ENCODE data around the gene SLC1A5. TPM values are rescaled to one million over a fixed set of nuclear protein-coding genes. Genes with fewer than 3 reads are reported as not detected.

SLC1A5 gene
- total RNA-seq, 4 donors from 2014 or later, result 16.2 to 56.7 (median 38.8) TPM

DNA sequence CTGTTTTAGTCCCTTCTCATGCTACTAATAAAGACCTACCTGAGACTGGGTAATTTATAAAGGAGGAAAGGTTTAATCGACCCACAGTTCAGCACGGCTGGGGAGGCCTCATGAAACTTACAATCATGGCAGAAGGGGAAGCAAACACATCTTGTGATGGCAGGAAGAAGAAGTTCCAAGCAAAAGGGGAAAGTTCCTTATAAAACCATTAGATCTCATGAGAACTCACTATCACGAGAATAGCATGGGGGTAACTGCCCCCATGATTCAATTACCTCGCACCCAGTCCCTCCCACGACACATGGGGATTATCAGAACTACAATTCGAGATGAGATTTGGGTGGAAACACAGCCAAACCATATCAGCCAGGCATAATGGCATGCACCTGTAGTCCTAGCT is 29.2 kb downstream of the SLC1A5 start:
- ATAC-seq, result no peak
- WGBS, 2 donors (ENCODE audit: low coverage in 1 of 2), result 74 to 77% methylated on average over 5 to 6 of the region's 6 CpGs
- peaks cover 0 to 56% (median 15%) of the 10 kb centered on the region in 3 donors for H3K4me1 ChIP-seq

GRCh38 chr19:46756544-46756888 is 31.9 kb downstream of the SLC1A5 start:
- no peak overlapping the region for H3K4me3 ChIP-seq
- no peaks in the 10 kb centered on the region for H3K9me3 ChIP-seq
- 89% methylated on average over 9 of the region's 30 CpGs; no CpG with 5 or more reads in 1 of the 2 donors for WGBS, 2 donors (ENCODE audit: low coverage in 1 of 2)
- peaks cover 0 to 35% of the 10 kb centered on the region in 2 donors for H3K36me3 ChIP-seq
- no peaks in the 10 kb centered on the region for H3K27me3 ChIP-seq
- no peak overlapping the region for H3K27ac ChIP-seq
- peaks cover 0 to 60% (median 15%) of the 10 kb centered on the region in 3 donors for H3K4me1 ChIP-seq
- no peak for ATAC-seq
- no peak for TF ChIP-seq POLR2A (IDR thresholded peaks at IDR 0.05)
- TF ChIP-seq POLR2AphosphoS5 (IDR thresholded peaks at IDR 0.05), result no peak
- TF ChIP-seq EP300 (IDR thresholded peaks at IDR 0.05), result no peak
- TF ChIP-seq, protein P1, sequence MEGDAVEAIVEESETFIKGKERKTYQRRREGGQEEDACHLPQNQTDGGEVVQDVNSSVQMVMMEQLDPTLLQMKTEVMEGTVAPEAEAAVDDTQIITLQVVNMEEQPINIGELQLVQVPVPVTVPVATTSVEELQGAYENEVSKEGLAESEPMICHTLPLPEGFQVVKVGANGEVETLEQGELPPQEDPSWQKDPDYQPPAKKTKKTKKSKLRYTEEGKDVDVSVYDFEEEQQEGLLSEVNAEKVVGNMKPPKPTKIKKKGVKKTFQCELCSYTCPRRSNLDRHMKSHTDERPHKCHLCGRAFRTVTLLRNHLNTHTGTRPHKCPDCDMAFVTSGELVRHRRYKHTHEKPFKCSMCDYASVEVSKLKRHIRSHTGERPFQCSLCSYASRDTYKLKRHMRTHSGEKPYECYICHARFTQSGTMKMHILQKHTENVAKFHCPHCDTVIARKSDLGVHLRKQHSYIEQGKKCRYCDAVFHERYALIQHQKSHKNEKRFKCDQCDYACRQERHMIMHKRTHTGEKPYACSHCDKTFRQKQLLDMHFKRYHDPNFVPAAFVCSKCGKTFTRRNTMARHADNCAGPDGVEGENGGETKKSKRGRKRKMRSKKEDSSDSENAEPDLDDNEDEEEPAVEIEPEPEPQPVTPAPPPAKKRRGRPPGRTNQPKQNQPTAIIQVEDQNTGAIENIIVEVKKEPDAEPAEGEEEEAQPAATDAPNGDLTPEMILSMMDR (IDR thresholded peaks at IDR 0.05), result no peak

More for the DNA sequence above, 29.2 kb downstream of the SLC1A5 start:
- TF ChIP-seq POLR2AphosphoS5 (IDR thresholded peaks at IDR 0.05) (no peak), POLR2A (IDR thresholded peaks at IDR 0.05) (no peak), EP300 (IDR thresholded peaks at IDR 0.05) (no peak)
- TF ChIP-seq, protein P1 (IDR thresholded peaks at IDR 0.05), result no peak
- Histone ChIP-seq H3K27ac (peak overlapping the region in 3 of 4 donors; percentile 47 to 81 (median 64)), H3K36me3 (peaks cover 0 to 20% of the 10 kb centered on the region in 2 donors), H3K4me3 (no peak overlapping the region), H3K9me3 (no peaks in the 10 kb centered on the region), H3K27me3 (no peaks in the 10 kb centered on the region)

DNA sequence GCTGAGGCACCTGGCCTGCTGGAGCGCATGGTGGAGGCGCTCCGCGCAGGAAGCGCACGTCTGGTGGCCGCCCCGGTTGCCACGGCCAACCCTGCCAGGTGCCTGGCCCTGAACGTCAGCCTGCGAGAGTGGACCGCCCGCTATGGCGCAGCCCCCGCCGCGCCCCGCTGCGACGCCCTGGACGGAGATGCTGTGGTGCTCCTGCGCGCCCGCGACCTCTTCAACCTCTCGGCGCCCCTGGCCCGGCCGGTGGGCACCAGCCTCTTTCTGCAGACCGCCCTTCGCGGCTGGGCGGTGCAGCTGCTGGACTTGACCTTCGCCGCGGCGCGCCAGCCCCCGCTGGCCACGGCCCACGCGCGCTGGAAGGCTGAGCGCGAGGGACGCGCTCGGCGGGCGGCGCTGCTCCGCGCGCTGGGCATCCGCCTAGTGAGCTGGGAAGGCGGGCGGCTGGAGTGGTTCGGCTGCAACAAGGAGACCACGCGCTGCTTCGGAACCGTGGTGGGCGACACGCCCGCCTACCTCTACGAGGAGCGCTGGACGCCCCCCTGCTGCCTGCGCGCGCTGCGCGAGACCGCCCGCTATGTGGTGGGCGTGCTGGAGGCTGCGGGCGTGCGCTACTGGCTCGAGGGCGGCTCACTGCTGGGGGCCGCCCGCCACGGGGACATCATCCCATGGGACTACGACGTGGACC is 32.4 kb downstream of the SLC1A5 start:
- no peak overlapping the region for H3K4me3 ChIP-seq
- peak overlapping the region in 3 of 4 donors; percentile 60 to 69 (median 68) for H3K27ac ChIP-seq
- no peaks in the 10 kb centered on the region for H3K9me3 ChIP-seq
- ATAC-seq, result no peak
- H3K27me3 ChIP-seq, result no peaks in the 10 kb centered on the region
- 92% methylated on average over 17 of the region's 86 CpGs; no CpG with 5 or more reads in 1 of the 2 donors for WGBS, 2 donors (ENCODE audit: low coverage in 1 of 2)
- peaks cover 0 to 38% of the 10 kb centered on the region in 2 donors for H3K36me3 ChIP-seq
- peaks cover 0 to 55% (median 13%) of the 10 kb centered on the region in 3 donors for H3K4me1 ChIP-seq
- TF ChIP-seq POLR2AphosphoS5 (IDR thresholded peaks at IDR 0.05) (no peak), POLR2A (IDR thresholded peaks at IDR 0.05) (no peak), EP300 (IDR thresholded peaks at IDR 0.05) (no peak)
- TF ChIP-seq, protein P1 (IDR thresholded peaks at IDR 0.05), result no peak

GRCh38 chr19:46755077-46755852 is 33.1 kb downstream of the SLC1A5 start:
- peaks cover 0 to 48% (median 7%) of the 10 kb centered on the region in 3 donors for H3K4me1 ChIP-seq

GRCh38 chr19:46753420-46754155 is 34.8 kb downstream of the SLC1A5 start:
- H3K9me3 ChIP-seq, result no peaks in the 10 kb centered on the region
- ATAC-seq, result no peak
- H3K27me3 ChIP-seq, result no peaks in the 10 kb centered on the region
- WGBS, 2 donors (ENCODE audit: low coverage in 1 of 2), result 26 to 40% methylated on average over 3 to 4 of the region's 4 CpGs
- peaks cover 0 to 35% (median 4%) of the 10 kb centered on the region in 3 donors for H3K4me1 ChIP-seq
- no peak overlapping the region for H3K27ac ChIP-seq
- TF ChIP-seq, protein P1 (IDR thresholded peaks at IDR 0.05), result peak in 2 of 4 experiments; percentile 20 to 53
- TF ChIP-seq POLR2AphosphoS5 (IDR thresholded peaks at IDR 0.05) (no peak), EP300 (IDR thresholded peaks at IDR 0.05) (no peak), POLR2A (IDR thresholded peaks at IDR 0.05) (no peak)
- H3K36me3 ChIP-seq, result peaks cover 0 to 57% of the 10 kb centered on the region in 2 donors
- no peak overlapping the region for H3K4me3 ChIP-seq

More at GRCh38 chr19:46755077-46755852, 33.1 kb downstream of the SLC1A5 start:
- ATAC-seq, result no peak
- Histone ChIP-seq H3K36me3 (peaks cover 0 to 45% of the 10 kb centered on the region in 2 donors), H3K9me3 (no peaks in the 10 kb centered on the region), H3K4me3 (no peak overlapping the region), H3K27me3 (no peaks in the 10 kb centered on the region), H3K27ac (peak overlapping the region in 3 of 4 donors; percentile 60 to 69 (median 68))
- WGBS, 2 donors (ENCODE audit: low coverage in 1 of 2), result 46% methylated on average over 7 of the region's 39 CpGs; no CpG with 5 or more reads in 1 of the 2 donors
- no peak for TF ChIP-seq POLR2A (IDR thresholded peaks at IDR 0.05)
- no peak for TF ChIP-seq EP300 (IDR thresholded peaks at IDR 0.05)
